LoVo (cell line): ENCODE results near the gene PNMA6E.
"Not testable (repeated sequence)": the region's sequence is repeated elsewhere in the genome, so short reads cannot be mapped to it uniquely, and the experiment has no call there.

Experiments
- DNase-seq: peaks from one replicate; pipeline ENCODE4 v3.0.0-alpha.2; 2016; ENCODE audit warnings: low spot score

PNMA6E gene

GRCh38 chrX:153408221-153408721 is 7.1 kb upstream of the PNMA6E start:
- DNase-seq = no peak

- no peak for DNase-seq
Observed at GRCh38 chrX:153407736-153408135, 6.6 kb upstream of the PNMA6E start.

- DNase-seq = no peak
Observed at GRCh38 chrX:153406903-153407302, 5.8 kb upstream of the PNMA6E start.

GRCh38 chrX:153406011-153406410 is 4.9 kb upstream of the PNMA6E start:
- DNase-seq = no peak

GRCh38 chrX:153405426-153405825 is 4.3 kb upstream of the PNMA6E start:
- no peak for DNase-seq

GRCh38 chrX:153404333-153404732 is 3.2 kb upstream of the PNMA6E start:
- DNase-seq = not testable (repeated sequence)

GRCh38 chrX:153400146-153401132 is 711 bp downstream of the PNMA6E start:
- peak; percentile 36 for DNase-seq

GRCh38 chrX:153398275-153398960 is 2.7 kb downstream of the PNMA6E start:
- no peak for DNase-seq

GRCh38 chrX:153397256-153397960 is 3.7 kb downstream of the PNMA6E start:
- DNase-seq = no peak

- DNase-seq = no peak
Observed at GRCh38 chrX:153396320-153397195, 4.6 kb downstream of the PNMA6E start.

- no peak for DNase-seq
Observed at GRCh38 chrX:153395613-153396319, 5.4 kb downstream of the PNMA6E start.

GRCh38 chrX:153394612-153395011 is 6.5 kb downstream of the PNMA6E start:
- no peak for DNase-seq

GRCh38 chrX:153392642-153393321 is 8.4 kb downstream of the PNMA6E start:
- DNase-seq = no peak

GRCh38 chrX:153389460-153389768 is 11.7 kb downstream of the PNMA6E start:
- not testable (repeated sequence) for DNase-seq

- no peak for DNase-seq
Observed at GRCh38 chrX:153388722-153389459, 12.3 kb downstream of the PNMA6E start.

GRCh38 chrX:153387987-153388721 is 13.0 kb downstream of the PNMA6E start:
- DNase-seq = no peak

GRCh38 chrX:153387345-153387744 is 13.8 kb downstream of the PNMA6E start:
- no peak for DNase-seq

- DNase-seq = no peak
Observed at GRCh38 chrX:153386097-153386496, 15.1 kb downstream of the PNMA6E start.

- DNase-seq = not testable (repeated sequence)
Observed at GRCh38 chrX:153384973-153385372, 16.2 kb downstream of the PNMA6E start.
